ENCODE results near the gene TUFM.

Gene TUFM

GRCh38 chr16:28839004-28839639 is 7.0 kb downstream of the TUFM start:
- no peak overlapping the region for H3K4me3 ChIP-seq (ENCODE audit: insufficient read depth, low read length, poor library complexity, severe bottlenecking)
- H3K79me2 ChIP-seq (ENCODE audit: insufficient read depth, low read length): 0 out of 2 replicates have a peak, but pooled peaks cover 1% of the 10 kb centered on the region
- TF ChIP-seq CTCF (IDR thresholded peaks at IDR 0.05; ENCODE audit: insufficient read depth, low read length, poor library complexity, severe bottlenecking): no peak
- TF ChIP-seq EZH2phosphoT487 (conservative IDR thresholded peaks at IDR 0.05; ENCODE audit: low read length): no peak

GRCh38 chr16:28838558-28838918 is 7.6 kb downstream of the TUFM start:
- H3K9ac ChIP-seq (ENCODE audit: low read length): no peak overlapping the region
- no peak for TF ChIP-seq EZH2phosphoT487 (conservative IDR thresholded peaks at IDR 0.05; ENCODE audit: low read length)
- TF ChIP-seq CTCF (IDR thresholded peaks at IDR 0.05; ENCODE audit: insufficient read depth, low read length, poor library complexity, severe bottlenecking): no peak

More at GRCh38 chr16:28839004-28839639, 7.0 kb downstream of the TUFM start:
- Histone ChIP-seq H4K20me1 (ENCODE audit: low read depth, low read length) (no peaks in the 10 kb centered on the region), H3K9me2 (replicated peaks; ENCODE audit: insufficient read depth, low read length) (no peaks in the 10 kb centered on the region), H2AFZ (ENCODE audit: low read depth, low read length, severe bottlenecking) (no peak overlapping the region), H3K4me2 (ENCODE audit: low read depth, low read length, poor library complexity, severe bottlenecking) (no peak overlapping the region), H3K9ac (ENCODE audit: low read length) (no peak overlapping the region), H3K27ac (ENCODE audit: low read depth, low read length) (no peak overlapping the region), H3K27me3 (ENCODE audit: low read length) (no peaks in the 10 kb centered on the region), H3K36me3 (ENCODE audit: low read length) (peaks cover 7% of the 10 kb centered on the region; the same call in 1 of the 2 replicates), H3F3A (ENCODE audit: insufficient read depth) (peaks cover 29% of the 10 kb centered on the region), H3K9me3 (ENCODE audit: insufficient read depth, low read length) (no peaks in the 10 kb centered on the region)

DNA sequence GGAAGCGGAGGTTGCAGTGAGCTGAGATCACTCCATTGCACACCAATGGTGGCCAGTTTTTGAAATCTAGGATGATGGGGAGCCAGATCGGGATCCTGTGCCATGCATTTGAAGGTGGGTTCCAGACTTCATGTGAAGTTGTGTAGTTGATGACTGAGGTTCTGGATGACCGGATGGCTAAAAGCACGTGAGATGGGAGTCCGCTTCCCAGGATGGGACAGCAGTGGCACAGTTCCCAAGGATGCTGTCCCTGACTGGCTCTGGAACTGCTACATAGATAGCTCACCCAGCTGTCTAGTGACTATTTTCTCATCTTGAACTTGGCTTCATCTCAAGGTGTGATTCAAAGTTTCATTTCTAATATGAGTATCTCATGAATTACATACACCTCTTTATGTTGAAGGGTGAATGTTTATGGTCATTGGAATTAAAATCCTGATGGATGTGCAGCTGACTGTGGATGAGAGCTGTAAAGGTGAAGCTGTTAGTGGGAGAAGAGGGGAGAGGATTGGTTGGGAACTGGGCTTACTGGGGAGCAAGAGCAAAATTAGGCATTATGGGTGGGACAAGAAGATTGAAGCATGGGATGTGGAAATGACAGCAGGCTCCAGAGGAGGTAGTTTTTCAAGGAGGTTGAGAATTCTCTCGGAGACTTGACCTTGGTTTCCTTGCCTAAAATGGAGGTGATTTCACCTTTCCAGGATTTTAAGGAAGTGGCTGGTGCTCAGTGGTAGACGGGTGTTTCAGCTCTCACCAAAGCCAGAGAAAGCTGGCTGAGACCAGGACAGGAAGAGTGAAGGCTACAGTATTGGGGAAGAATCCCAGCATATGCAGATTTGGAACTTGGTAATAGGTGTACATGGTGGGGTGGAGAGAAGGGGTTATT is 8.2 kb downstream of the TUFM start:
- Histone ChIP-seq H3K27me3 (ENCODE audit: low read length) (no peaks in the 10 kb centered on the region), H3K36me3 (ENCODE audit: low read length) (peaks cover 17% of the 10 kb centered on the region; the same call in 1 of the 2 replicates), H3K4me2 (ENCODE audit: low read depth, low read length, poor library complexity, severe bottlenecking) (no peak overlapping the region), H3K4me3 (ENCODE audit: insufficient read depth, low read length, poor library complexity, severe bottlenecking) (no peak overlapping the region), H3K27ac (ENCODE audit: low read depth, low read length) (no peak overlapping the region), H3F3A (ENCODE audit: insufficient read depth) (peaks cover 29% of the 10 kb centered on the region), H4K20me1 (ENCODE audit: low read depth, low read length) (no peaks in the 10 kb centered on the region), H3K9me3 (ENCODE audit: insufficient read depth, low read length) (no peaks in the 10 kb centered on the region), H3K9me2 (replicated peaks; ENCODE audit: insufficient read depth, low read length) (no peaks in the 10 kb centered on the region), H3K79me2 (ENCODE audit: insufficient read depth, low read length) (no peaks in the 10 kb centered on the region), H3K9ac (ENCODE audit: low read length) (no peak overlapping the region), H2AFZ (ENCODE audit: low read depth, low read length, severe bottlenecking) (no peak overlapping the region)
- TF ChIP-seq EZH2phosphoT487 (conservative IDR thresholded peaks at IDR 0.05; ENCODE audit: low read length) (no peak), CTCF (IDR thresholded peaks at IDR 0.05; ENCODE audit: insufficient read depth, low read length, poor library complexity, severe bottlenecking) (no peak)

More at GRCh38 chr16:28838558-28838918, 7.6 kb downstream of the TUFM start:
- Histone ChIP-seq H3K79me2 (ENCODE audit: insufficient read depth, low read length) (no peaks in the 10 kb centered on the region), H3K9me3 (ENCODE audit: insufficient read depth, low read length) (no peaks in the 10 kb centered on the region), H3K4me3 (ENCODE audit: insufficient read depth, low read length, poor library complexity, severe bottlenecking) (no peak overlapping the region), H3K4me2 (ENCODE audit: low read depth, low read length, poor library complexity, severe bottlenecking) (no peak overlapping the region), H3F3A (ENCODE audit: insufficient read depth) (peaks cover 29% of the 10 kb centered on the region), H4K20me1 (ENCODE audit: low read depth, low read length) (no peaks in the 10 kb centered on the region), H3K36me3 (ENCODE audit: low read length) (peaks cover 12% of the 10 kb centered on the region; the same call in 1 of the 2 replicates), H3K27me3 (ENCODE audit: low read length) (no peaks in the 10 kb centered on the region), H2AFZ (ENCODE audit: low read depth, low read length, severe bottlenecking) (no peak overlapping the region), H3K27ac (ENCODE audit: low read depth, low read length) (no peak overlapping the region), H3K9me2 (replicated peaks; ENCODE audit: insufficient read depth, low read length) (no peaks in the 10 kb centered on the region)
